Tibial nerve (tissue), 4 donors: ENCODE results near the gene BRIP1. TPM values are rescaled to one million over a fixed set of nuclear protein-coding genes. Genes with fewer than 3 reads are reported as not detected.

ENCODE experiments used
- DNase-seq, 2 donors: peaks; one replicate each; pipeline ENCODE4 v3.0.0-alpha.2; 2019; ENCODE audit warnings: low spot score in 2 of 2
- H3K27ac ChIP-seq, 4 donors: fragments of 200-600 bp; sonication (generic) in 3 of 4; one replicate each; pipeline ENCODE4 v1.5.1; 2017 to 2019; ENCODE audit warnings: mild to moderate bottlenecking in 1 of 4
- H3K27me3 ChIP-seq, 2 donors: fragments of 200-600 bp; sonication (generic) in 1 of 2; one replicate each; pipeline versions ENCODE4 v1.5.1 to v1.6.0; 2017 to 2019
- H3K36me3 ChIP-seq, 3 donors: fragments of 200-600 bp; sonication (generic); one replicate each; pipeline ENCODE4 v1.5.1; 2018 to 2019
- H3K4me1 ChIP-seq, 4 donors: fragments of 200-600 bp; sonication (generic) in 3 of 4; one replicate each; pipeline ENCODE4 v1.5.1; 2017 to 2019
- H3K4me3 ChIP-seq, 4 donors: fragments of 200-600 bp; sonication (generic) in 3 of 4; one replicate each; pipeline ENCODE4 v1.5.1; 2017 to 2019; ENCODE audit warnings: mild to moderate bottlenecking in 1 of 4, moderate library complexity in 1 of 4
- H3K9me3 ChIP-seq, 4 donors: fragments of 200-600 bp; sonication (generic) in 3 of 4; one replicate each; pipeline ENCODE4 v1.5.1; 2017 to 2019
- EP300 ChIP-seq, 2 donors: sonication (generic); formaldehyde crosslinking; IDR thresholded peaks; one replicate each; pipeline ENCODE4 v1.6.1; 2017; ENCODE audit warnings: antibody characterized with exemption in 2 of 2, mild to moderate bottlenecking in 1 of 2
- POLR2A ChIP-seq, 2 donors: fragments of 450-650 bp; IDR thresholded peaks; one replicate each; pipeline ENCODE4 v1.6.1; 2017; ENCODE audit warnings: antibody characterized with exemption in 2 of 2, mild to moderate bottlenecking in 2 of 2, moderate library complexity in 2 of 2
- WGBS, 2 donors: methylation state at CpG; one replicate each; pipeline ENCODE4 v1.1.5; 2018; 5-methylcytosine and 5-hydroxymethylcytosine counted together
- total RNA-seq, 4 donors: library from RNA; depleted of rRNA; stranded (reverse); fragments of >200 nt; gene quantifications; one replicate each; pipeline ENCODE4 v1.1.0, GENCODE V29; 2016
- TF ChIP-seq, protein P1 (sequence below), 5 experiments: fragments of 200-600 bp in 3 of 5; fragments of 450-650 bp in 2 of 5; sonication (generic) in 3 of 5; IDR thresholded peaks; one replicate each; pipeline ENCODE4 v1.5.1; 2016 to 2019; ENCODE audit warnings: antibody characterized with exemption in 5 of 5, mild to moderate bottlenecking in 3 of 5, moderate library complexity in 2 of 5

Gene BRIP1
- total RNA-seq, 4 donors from 2014 or later, result 0.42 to 3.9 (median 0.89) TPM

DNA sequence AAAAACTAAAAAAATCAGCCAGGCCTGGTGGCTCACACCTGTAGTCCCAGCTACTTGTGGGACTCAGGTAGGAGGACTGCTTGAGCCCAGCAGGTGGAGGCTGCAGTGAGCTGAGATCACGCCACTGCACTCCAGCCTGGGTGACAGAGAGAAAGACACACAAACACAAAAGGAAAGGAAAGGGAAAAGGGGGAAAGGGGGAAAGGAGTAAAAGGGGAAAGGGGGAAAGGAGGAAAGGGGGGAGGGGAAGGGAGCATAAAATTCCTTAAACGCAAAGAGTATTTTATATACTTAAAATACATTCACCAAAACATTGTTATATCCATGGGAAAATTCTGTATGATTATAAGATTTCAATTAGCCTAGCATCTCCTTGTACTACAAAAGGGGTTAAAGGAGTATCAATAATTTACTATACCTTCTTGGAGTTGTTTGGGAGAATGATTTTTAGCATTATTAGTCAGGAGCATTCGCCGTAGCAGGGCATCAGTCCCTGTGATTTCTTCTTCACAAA lies 17.3 kb upstream of the BRIP1 start:
- no peaks in the 10 kb centered on the region for H3K27me3 ChIP-seq
- WGBS, 2 donors, result 97% methylated on average over 4 of the region's 4 CpGs
- DNase-seq, result no peak
- TF ChIP-seq EP300 (IDR thresholded peaks at IDR 0.05) (no peak), POLR2A (IDR thresholded peaks at IDR 0.05) (no peak)
- TF ChIP-seq, protein P1, sequence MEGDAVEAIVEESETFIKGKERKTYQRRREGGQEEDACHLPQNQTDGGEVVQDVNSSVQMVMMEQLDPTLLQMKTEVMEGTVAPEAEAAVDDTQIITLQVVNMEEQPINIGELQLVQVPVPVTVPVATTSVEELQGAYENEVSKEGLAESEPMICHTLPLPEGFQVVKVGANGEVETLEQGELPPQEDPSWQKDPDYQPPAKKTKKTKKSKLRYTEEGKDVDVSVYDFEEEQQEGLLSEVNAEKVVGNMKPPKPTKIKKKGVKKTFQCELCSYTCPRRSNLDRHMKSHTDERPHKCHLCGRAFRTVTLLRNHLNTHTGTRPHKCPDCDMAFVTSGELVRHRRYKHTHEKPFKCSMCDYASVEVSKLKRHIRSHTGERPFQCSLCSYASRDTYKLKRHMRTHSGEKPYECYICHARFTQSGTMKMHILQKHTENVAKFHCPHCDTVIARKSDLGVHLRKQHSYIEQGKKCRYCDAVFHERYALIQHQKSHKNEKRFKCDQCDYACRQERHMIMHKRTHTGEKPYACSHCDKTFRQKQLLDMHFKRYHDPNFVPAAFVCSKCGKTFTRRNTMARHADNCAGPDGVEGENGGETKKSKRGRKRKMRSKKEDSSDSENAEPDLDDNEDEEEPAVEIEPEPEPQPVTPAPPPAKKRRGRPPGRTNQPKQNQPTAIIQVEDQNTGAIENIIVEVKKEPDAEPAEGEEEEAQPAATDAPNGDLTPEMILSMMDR (IDR thresholded peaks at IDR 0.05), result no peak
- H3K36me3 ChIP-seq, result peaks cover 0 to 94% (median 0%) of the 10 kb centered on the region in 3 donors
- no peak overlapping the region for H3K4me3 ChIP-seq
- no peaks in the 10 kb centered on the region for H3K4me1 ChIP-seq
- no peaks in the 10 kb centered on the region for H3K9me3 ChIP-seq
- H3K27ac ChIP-seq, result no peak overlapping the region

DNA sequence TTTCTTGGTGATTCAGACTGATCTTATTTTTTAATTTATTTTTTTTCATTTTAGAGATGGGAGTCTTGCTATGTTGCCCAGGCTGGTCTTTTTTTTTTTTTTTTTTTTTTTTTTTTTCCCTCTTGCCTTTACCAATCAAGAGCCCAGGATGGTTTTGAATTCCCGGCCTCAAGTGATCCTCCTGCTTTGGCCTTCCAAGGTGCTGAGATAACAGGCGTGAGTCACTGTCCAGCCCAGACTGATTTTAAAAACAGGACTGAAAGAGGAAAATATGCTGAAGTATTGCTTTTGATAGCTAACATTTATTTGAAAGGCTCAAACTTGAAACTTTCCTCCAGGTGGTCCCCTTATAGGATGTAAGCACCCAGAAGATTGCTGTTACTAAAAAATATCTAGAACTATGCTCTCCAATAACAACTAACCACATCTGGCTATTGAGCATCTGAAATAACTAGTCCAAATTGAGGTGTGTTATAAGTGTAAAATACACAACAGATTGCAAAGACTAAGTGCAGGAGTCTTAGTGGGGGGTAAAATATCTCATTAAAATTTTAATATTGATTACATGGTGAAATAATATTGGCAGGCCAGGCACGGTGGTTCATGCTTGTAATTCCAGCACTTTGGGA lies 15.8 kb upstream of the BRIP1 start:
- no peak overlapping the region for H3K27ac ChIP-seq
- no peak overlapping the region for H3K4me3 ChIP-seq
- H3K9me3 ChIP-seq, result no peaks in the 10 kb centered on the region
- H3K27me3 ChIP-seq, result no peaks in the 10 kb centered on the region
- no peaks in the 10 kb centered on the region for H3K4me1 ChIP-seq
- DNase-seq, result no peak
- TF ChIP-seq POLR2A (IDR thresholded peaks at IDR 0.05) (no peak), EP300 (IDR thresholded peaks at IDR 0.05) (no peak)
- TF ChIP-seq, protein P1 (IDR thresholded peaks at IDR 0.05), result no peak
- 92 to 99% methylated on average over 3 of the region's 3 CpGs for WGBS, 2 donors
- H3K36me3 ChIP-seq, result peaks cover 0 to 90% (median 0%) of the 10 kb centered on the region in 3 donors

DNA sequence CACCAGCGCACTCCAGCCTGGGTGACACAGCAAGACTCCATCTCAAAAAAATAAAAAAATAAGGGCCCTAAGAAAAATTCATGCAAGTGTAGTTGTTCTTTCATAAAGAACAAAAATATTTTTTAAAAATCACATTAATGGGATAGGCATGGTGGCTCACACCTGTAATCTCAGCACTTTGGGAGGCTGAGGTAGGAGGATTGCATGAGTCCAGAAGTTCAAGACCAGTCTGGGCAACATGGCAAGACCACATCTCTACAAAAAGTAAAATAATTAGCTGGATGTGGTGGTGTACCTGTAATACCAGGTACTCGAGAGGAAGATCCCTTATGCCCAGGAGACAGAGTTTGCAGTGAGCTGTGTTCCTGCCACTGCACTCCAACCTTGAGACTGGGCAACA lies 15.2 kb upstream of the BRIP1 start:
- 94 to 100% methylated on average over 2 of the region's 2 CpGs for WGBS, 2 donors
- TF ChIP-seq POLR2A (IDR thresholded peaks at IDR 0.05) (no peak), EP300 (IDR thresholded peaks at IDR 0.05) (no peak)
- TF ChIP-seq, protein P1 (IDR thresholded peaks at IDR 0.05), result no peak
- no peak overlapping the region for H3K27ac ChIP-seq
- H3K4me3 ChIP-seq, result no peak overlapping the region
- DNase-seq, result no peak
- no peaks in the 10 kb centered on the region for H3K27me3 ChIP-seq
- H3K36me3 ChIP-seq, result peaks cover 0 to 89% (median 0%) of the 10 kb centered on the region in 3 donors
- no peaks in the 10 kb centered on the region for H3K4me1 ChIP-seq
- H3K9me3 ChIP-seq, result no peaks in the 10 kb centered on the region

DNA sequence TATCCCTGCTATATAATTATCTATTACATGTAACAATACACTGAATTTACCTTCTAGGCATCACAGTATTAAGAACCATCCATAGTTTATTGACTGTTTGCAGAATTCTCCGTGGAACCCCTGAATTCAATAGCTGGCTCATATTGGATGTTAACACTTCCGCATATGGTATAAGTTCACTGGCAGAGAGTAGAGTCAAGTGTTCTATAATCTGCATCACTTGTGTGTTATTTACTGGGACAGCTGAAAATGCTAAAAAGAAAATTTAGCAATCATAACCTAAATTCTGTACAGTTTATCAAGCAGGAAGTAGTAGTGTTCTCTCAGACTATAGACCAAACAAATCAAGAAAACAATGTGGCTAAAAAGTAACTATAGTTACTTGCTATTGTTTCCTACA lies 14.5 kb upstream of the BRIP1 start:
- 91 to 95% methylated on average over 2 of the region's 2 CpGs for WGBS, 2 donors

DNA sequence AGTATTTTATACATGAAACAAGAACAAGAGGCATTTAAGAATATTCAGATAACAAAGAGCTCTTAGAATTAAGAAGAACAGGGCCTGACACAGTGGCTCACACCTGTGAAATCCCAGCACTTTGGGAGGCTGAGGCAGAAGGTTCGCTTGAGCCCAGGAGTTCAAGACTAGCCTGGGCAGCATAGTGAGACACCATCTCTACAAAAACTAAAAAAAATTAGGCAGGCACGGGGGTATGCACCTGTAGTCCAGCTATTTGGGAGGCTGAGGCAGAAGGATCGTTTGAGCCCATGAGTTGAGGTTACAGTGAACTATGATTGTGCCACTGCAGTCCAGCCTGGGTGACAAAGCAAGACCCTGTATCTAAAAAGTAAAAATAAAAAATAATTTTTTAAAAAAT lies 12.5 kb upstream of the BRIP1 start:
- H3K4me3 ChIP-seq, result no peak overlapping the region
- no peaks in the 10 kb centered on the region for H3K27me3 ChIP-seq
- no peaks in the 10 kb centered on the region for H3K4me1 ChIP-seq
- H3K27ac ChIP-seq, result no peak overlapping the region
- no peak for TF ChIP-seq EP300 (IDR thresholded peaks at IDR 0.05)
- TF ChIP-seq, protein P1 (IDR thresholded peaks at IDR 0.05), result no peak
- no peak for TF ChIP-seq POLR2A (IDR thresholded peaks at IDR 0.05)
- no peak for DNase-seq
- no peaks in the 10 kb centered on the region for H3K9me3 ChIP-seq
- peaks cover 0 to 79% (median 0%) of the 10 kb centered on the region in 3 donors for H3K36me3 ChIP-seq
- WGBS, 2 donors, result 87 to 93% methylated on average over 3 of the region's 3 CpGs

More for the DNA sequence above, 14.5 kb upstream of the BRIP1 start:
- Histone ChIP-seq H3K36me3 (peaks cover 0 to 82% (median 0%) of the 10 kb centered on the region in 3 donors), H3K4me1 (no peaks in the 10 kb centered on the region), H3K27ac (no peak overlapping the region), H3K9me3 (no peaks in the 10 kb centered on the region), H3K4me3 (no peak overlapping the region), H3K27me3 (no peaks in the 10 kb centered on the region)
- TF ChIP-seq POLR2A (IDR thresholded peaks at IDR 0.05) (no peak), EP300 (IDR thresholded peaks at IDR 0.05) (no peak)
- TF ChIP-seq, protein P1 (IDR thresholded peaks at IDR 0.05), result no peak
- no peak for DNase-seq
